Left ventricle myocardium superior (tissue), 1 donor: ENCODE measurements around the gene AHNAK2. TPM values are rescaled to one million over a fixed set of nuclear protein-coding genes. Genes with fewer than 3 reads are reported as not detected.
A peak's percentile ranks its signal among the peaks of the same experiment; 100 is the strongest.
"Not testable (repeated sequence)": the region's sequence is repeated elsewhere in the genome, so short reads cannot be mapped to it uniquely, and the experiment has no call there.

Experiments
- ATAC-seq: fragments of 200-7000 bp; cut with Tn5 transposase; one replicate; pipeline ENCODE4 v1.9.1; 2020; ENCODE audit warnings: mild to moderate bottlenecking, moderate library complexity
- DNase-seq: peaks from one replicate; pipeline ENCODE4 v3.0.0-alpha.2; 2020
- intact Hi-C: fragments of 100-400 bp; cut with micrococcal nuclease; formaldehyde crosslinking; loops from one replicate; pipeline ENCODE4 v1.11.0; 2022
- total RNA-seq: library from RNA; stranded (reverse); fragmentation: NEBNext Ultra II Directional; extraction: Animal tissue kit (Norgen Biotek cat#: 25700); gene quantifications from one replicate; pipeline ENCODE4 v1.2.1, GENCODE V29; 2021
- donor health status: DM: no; HTN: yes; CAD: no; lungs with severe emphysema.

Gene AHNAK2
- total RNA-seq, 1 donor from 2014 or later = 2.5 TPM

GRCh38 chr14:104945986-104946965 lies 31.9 kb downstream of the AHNAK2 start:
- DNase-seq = peak; percentile 21
- ATAC-seq, intact Hi-C loops: not testable (repeated sequence)

DNA sequence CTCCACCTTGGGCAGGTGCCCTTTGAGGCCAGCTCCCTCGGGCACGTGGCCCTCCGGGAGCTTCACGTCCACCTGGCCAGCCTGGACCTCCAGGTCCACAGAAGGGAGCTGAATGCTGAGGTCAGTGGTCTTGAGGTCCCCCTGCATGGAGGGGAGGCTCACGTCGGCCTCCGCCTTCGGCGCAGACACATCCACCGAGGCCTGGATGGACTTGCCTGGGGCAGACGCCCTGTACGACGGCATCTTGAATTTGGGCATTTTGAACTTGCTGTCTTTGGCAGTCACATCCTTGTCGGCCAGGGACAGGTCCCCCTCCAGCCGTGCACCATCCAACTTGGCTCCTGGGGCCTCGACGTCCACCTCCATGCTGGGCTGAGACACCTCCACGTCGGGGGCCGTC lies 32.9 kb downstream of the AHNAK2 start:
- DNase-seq = peak; percentile 21
- intact Hi-C loops, ATAC-seq: not testable (repeated sequence)

DNA sequence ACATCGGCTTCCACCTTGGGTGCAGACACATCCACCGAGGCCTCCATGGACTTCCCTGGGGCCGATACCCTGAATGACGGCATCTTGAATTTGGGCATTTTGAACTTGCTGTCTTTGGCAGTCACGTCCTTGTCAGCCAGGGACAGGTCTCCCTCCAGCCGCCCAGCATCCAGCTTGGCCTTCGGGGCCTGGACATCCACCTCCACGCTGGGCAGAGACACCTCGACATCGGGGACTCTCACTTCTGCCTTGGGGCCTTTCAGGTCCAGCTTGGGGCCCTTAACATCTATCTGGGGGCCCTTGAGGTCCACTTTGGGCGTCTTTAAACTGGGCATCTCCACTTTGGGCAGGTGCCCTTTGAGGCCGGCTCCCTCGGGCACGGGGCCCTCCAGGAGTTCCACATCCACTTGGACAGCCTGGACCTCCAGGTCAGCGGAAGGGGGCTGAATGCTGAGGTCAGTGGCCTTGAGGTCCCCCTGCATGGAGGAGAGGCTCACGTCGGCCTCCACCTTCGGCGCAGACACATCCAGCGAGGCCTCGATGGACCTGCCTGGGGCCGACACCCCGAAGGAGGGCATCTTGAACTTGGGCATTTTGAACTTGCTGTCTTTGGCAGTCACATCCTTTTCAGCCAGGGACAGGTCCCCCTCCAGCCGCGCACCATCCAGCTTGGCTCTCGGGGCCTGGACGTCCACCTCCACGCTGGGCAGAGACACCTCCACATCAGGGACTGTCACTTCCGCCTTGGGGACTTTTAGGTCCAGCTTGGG lies 33.6 kb downstream of the AHNAK2 start:
- intact Hi-C loops, ATAC-seq: not testable (repeated sequence)
- DNase-seq = peak; percentile 6

- DNase-seq, intact Hi-C loops, ATAC-seq: not testable (repeated sequence)
Observed at GRCh38 chr14:104944016-104944308, 34.2 kb downstream of the AHNAK2 start.

DNA sequence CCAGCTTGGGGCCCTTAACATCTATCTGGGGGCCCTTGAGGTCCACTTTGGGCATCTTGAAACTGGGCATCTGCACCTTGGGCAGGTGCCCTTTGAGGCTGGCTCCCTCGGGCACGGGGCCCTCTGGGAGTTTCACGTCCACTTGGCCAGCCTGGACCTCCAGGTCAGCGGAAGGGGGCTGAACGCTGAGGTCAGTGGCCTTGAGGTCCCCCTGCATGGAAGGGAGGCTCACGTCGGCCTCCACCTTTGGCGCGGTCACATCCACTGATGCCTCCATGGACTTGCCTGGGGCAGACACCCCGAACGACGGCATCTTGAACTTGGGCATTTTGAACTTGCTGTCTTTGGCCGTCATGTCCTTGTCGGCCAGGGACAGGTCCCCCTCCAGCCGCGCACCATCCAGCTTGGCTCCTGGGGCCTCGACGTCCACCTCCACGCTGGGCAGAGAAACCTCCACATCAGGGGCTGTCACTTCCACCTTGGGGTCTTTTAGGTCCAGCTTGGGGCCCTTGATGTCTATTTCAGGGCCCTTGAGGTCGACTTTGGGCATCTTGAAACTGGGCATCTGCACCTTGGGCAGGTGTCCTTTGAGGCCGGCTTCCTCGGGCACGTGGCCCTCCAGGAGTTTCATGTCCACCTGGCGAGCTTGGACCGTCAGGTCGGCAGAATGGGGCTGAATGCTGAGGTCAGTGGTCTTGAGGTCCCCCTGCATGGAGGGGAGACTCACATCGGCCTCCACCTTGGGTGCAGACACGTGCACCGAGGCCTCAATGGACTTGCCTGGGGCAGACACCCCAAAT lies 34.8 kb downstream of the AHNAK2 start:
- DNase-seq = peak; percentile 19
- intact Hi-C loops, ATAC-seq: not testable (repeated sequence)

DNA sequence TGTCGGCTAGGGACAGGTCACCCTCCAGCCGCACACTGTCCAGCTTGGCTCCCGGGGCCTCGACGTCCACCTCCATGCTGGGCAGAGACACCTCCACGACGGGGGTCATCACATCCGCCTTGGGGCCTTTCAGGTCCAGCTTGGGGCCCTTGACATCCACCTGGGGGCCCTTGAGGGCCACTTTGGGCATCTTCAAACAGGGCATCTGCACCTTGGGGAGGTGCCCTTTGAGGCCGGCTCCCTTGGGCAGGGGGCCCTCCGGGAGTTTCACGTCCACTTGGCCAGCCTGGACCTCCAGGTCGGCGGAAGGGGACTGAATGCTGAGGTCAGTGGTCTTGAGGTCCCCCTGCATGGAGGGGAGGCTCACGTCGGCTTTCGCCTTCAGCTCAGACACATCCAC lies 35.6 kb downstream of the AHNAK2 start:
- ATAC-seq (no peak), DNase-seq (no peak)
- intact Hi-C loops = no loop called here

DNA sequence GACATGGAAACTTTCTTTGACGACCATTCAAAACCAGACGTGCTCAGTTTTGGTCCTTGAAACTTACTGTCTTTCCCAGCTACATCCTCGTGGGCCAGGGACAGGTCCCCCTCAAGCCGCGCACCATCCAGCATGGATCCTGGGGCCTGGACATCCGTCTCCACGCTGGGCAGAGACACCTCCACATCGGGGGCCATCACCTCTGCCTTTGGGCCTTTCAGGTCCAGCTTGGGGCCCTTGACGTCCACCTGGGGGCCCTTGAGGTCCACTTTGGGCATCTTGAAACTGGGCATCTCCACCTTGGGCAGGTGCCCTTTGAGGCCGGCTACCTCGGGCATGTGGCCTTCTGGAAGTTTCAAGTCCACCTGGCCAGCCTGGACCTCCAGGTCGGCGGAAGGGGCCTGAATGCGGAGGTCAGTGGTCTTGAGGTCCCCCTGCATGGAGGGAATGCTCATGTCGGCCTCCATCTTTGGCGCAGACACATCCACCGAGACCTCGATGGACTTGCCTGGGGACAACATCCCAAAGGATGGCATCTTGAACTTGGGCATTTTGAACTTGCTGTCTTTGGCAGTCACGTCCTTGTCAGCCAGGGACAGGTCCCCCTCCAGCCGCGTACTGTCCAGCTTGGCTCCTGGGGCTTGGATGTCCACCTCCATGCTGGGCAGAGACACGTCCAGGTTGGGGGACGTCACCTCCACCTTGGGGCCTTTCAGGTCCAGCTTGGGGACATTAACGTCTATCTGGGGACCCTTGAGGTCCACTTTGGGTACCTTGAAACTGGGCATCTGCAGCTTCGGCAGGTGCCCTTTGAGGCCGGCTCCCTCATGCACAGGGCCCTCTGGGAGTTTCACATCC lies 36.4 kb downstream of the AHNAK2 start:
- no peak for ATAC-seq
- intact Hi-C loops = no loop called here
- no peak for DNase-seq

DNA sequence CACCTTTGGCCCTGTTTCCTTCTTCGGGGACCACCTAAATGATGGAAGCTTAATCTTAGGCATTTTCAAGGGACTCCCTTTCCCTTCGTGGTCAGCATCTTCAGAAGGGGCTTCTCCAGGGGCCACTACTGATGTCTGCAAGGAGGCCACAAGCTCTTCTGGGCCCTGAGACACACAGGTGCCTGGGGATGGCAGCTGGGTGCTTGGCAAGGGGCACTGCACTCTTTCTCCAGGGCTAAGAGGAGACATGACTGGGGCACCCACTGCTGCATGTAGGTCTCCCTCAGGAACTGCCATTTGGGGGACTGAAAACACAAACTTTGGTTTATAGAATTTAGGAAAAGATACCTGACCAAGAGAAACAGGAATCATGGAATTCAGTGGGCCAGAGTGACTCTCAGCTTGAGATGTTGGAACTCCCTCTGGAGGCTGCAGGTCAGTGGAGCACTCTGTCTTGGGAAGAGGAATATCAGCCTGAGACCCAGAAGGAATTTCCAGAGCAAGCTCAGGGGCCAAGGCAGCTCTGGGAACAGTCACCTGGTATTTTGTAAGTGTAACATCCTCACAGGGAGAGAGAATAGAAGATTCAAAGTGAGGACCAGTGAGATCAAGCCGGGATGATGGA lies 37.5 kb downstream of the AHNAK2 start:
- ATAC-seq = no peak
- DNase-seq = no peak
- intact Hi-C loops = no loop called here

- DNase-seq (no peak), ATAC-seq (no peak)
- intact Hi-C loops = no loop called here
Observed at GRCh38 chr14:104939666-104940410, 38.3 kb downstream of the AHNAK2 start.

GRCh38 chr14:104938960-104939359 lies 39.2 kb downstream of the AHNAK2 start:
- ATAC-seq = no peak
- intact Hi-C loops = no loop called here
- DNase-seq = no peak

DNA sequence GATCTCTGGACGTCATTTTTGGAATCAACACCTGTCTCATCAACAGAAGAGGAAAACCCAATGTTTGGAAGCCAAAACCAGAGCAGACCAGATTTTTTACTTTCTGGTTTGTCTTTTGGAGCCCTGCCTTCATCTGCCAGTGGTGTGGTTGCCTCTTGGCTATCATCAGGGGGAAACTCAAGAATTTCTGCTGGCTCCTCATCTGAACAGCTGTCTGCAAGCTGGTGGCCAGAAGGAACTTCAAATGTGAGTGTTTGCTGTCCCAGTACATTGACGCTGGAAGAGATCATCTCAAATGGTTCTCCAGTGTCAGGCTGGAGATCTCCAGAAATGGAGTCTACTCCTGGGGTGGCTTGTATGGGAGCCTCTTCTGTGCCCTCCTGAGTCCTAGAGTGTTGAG lies 39.7 kb downstream of the AHNAK2 start:
- DNase-seq (no peak), ATAC-seq (no peak)
- intact Hi-C loops = no loop called here

- no peak for ATAC-seq
- intact Hi-C loops = no loop called here
- DNase-seq = no peak
Observed at GRCh38 chr14:104937694-104938365, 40.3 kb downstream of the AHNAK2 start.

DNA sequence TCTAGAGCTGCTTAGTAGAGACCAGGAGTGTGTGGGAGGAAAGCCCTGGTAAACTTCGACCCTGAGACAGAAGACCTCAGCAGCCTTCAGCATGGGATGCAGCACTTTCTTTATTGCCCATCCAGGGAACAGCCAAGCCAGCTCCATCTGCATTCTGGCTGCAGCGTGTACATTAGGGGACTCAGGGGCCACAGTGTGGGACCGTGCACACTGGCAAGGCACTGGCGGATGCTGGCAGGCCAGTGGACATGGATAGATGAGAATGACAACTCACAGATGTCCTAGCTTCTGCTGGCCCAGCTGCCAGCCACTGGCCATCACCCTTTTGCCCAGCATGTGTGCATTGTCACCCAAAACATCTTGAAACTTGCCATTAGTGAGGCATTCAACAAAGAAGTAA lies 41.0 kb downstream of the AHNAK2 start:
- ATAC-seq (no peak), DNase-seq (no peak)
- intact Hi-C loops = no loop called here

- DNase-seq = no peak
- ATAC-seq = no peak
- intact Hi-C loops = no loop called here
Observed at GRCh38 chr14:104936361-104937155, 41.6 kb downstream of the AHNAK2 start.

- DNase-seq (no peak), ATAC-seq (no peak)
- intact Hi-C loops = no loop called here
Observed at GRCh38 chr14:104935955-104936354, 42.2 kb downstream of the AHNAK2 start.

- ATAC-seq (no peak), DNase-seq (no peak)
- intact Hi-C loops = no loop called here
Observed at GRCh38 chr14:104935026-104935650, 43.0 kb downstream of the AHNAK2 start.
